Measurements from ENCODE around the gene PRKAA1.
"Not testable (repeated sequence)": the region's sequence is repeated elsewhere in the genome, so short reads cannot be mapped to it uniquely, and the experiment has no call there.

The PRKAA1 gene

GRCh38 chr5:40797273-40798011 lies 732 bp downstream of the PRKAA1 start:
- DNase-seq (ENCODE audit: low read depth): peak; percentile 63
- H3K4me3 ChIP-seq (ENCODE audit: low read length): peak overlapping the region; percentile 76
- TF ChIP-seq CTCF (IDR thresholded peaks at IDR 0.05; ENCODE audit: insufficient read depth, low read depth, low read length, missing control alignments): no peak

DNA sequence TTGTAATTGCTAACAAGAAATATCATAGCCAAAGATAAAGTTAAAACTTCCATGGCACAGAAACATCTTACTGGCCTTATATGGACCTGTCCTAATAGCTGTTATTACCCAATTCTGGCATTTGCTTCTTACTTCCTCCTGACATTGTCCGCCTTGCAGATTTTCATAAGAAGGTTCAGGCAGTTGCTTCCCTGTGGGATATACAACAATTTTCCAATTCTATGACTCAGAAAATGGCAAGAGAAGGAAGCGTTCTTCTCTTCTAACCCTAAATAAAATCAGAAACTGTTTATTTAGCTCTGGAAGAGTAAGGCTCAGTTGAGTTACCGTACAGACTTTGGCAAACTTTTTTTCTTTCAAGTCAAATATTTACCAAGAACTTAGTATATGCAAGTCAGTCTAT lies 1.7 kb downstream of the PRKAA1 start:
- TF ChIP-seq CTCF (IDR thresholded peaks at IDR 0.05; ENCODE audit: insufficient read depth, low read depth, low read length, missing control alignments): no peak
- peak overlapping the region; percentile 76 for H3K4me3 ChIP-seq (ENCODE audit: low read length)
- peak; percentile 48 for DNase-seq (ENCODE audit: low read depth)

DNA sequence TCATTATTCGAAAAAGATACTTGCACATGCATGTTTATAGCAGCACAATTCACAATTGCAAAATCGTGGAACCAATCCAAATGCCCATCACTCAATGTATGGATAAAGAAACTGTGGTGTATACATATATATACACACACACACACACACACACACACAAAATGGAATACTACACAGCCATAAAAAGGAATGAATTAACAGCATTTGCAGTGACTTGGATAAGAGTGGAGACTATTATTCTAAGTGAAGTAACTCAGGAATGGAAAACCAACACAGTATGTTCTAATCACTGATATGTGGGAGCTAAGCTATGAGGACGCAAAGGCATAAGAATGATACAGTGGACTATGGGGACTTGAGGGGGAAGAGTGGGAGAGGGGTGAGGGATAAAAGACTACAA lies 3.3 kb downstream of the PRKAA1 start:
- not testable (repeated sequence) for DNase-seq (ENCODE audit: low read depth); H3K4me3 ChIP-seq (ENCODE audit: low read length)

DNA sequence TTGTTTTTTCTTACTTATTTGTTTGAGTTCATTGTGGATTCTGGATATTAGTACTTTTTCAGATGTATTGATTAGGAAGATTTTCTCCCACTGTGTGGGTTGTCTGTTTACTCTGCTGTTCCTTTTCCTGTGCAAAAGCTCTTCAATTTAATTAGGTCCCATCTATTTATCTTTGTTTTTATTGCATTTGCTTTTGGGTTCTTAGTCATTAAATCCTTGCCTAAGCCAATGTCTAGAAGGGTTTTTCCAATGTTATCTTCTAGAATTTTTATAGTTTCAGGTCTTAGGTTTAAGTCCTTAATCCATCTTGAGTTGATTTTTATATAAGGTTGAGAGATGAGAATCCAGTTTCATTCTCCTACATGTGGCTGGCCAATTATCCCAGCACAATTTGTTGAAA lies 3.8 kb downstream of the PRKAA1 start:
- not testable (repeated sequence) for DNase-seq (ENCODE audit: low read depth); H3K4me3 ChIP-seq (ENCODE audit: low read length)

GRCh38 chr5:40792691-40793090 lies 5.5 kb downstream of the PRKAA1 start:
- H3K4me3 ChIP-seq (ENCODE audit: low read length); DNase-seq (ENCODE audit: low read depth): not testable (repeated sequence)

DNA sequence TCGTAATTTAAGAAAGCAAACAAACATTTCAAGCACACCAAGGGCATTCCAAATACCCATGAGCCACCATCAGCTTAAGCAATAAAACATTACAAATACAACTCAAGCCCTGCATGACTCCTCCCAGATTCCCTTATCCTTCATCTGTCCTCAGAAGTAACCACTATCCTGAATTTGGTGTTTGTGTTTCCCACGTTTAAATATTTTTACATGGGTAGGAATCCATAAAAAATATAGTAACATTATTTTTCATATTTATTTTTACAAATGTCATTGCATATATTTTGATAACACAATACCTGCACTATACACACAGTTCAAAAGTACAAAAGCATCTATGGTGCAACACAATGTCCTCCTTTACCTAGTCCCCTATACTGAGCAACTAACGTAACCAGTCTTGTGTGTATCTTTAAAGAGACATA lies 6.4 kb downstream of the PRKAA1 start:
- peak; percentile 34 for DNase-seq (ENCODE audit: low read depth)
- H3K4me3 ChIP-seq (ENCODE audit: low read length): no peak overlapping the region
- TF ChIP-seq CTCF (IDR thresholded peaks at IDR 0.05; ENCODE audit: insufficient read depth, low read depth, low read length, missing control alignments): no peak

- no peak for TF ChIP-seq CTCF (IDR thresholded peaks at IDR 0.05; ENCODE audit: insufficient read depth, low read depth, low read length, missing control alignments)
- no peak overlapping the region for H3K4me3 ChIP-seq (ENCODE audit: low read length)
- peak; percentile 65 for DNase-seq (ENCODE audit: low read depth)
These were observed 7.1 kb downstream of the PRKAA1 start for GRCh38 chr5:40790947-40791593.

- not testable (repeated sequence) for H3K4me3 ChIP-seq (ENCODE audit: low read length); DNase-seq (ENCODE audit: low read depth)
These were observed 9.2 kb downstream of the PRKAA1 start for GRCh38 chr5:40788941-40789340.

- DNase-seq (ENCODE audit: low read depth): no peak
- TF ChIP-seq CTCF (IDR thresholded peaks at IDR 0.05; ENCODE audit: insufficient read depth, low read depth, low read length, missing control alignments): no peak
- H3K4me3 ChIP-seq (ENCODE audit: low read length): no peak overlapping the region
These were observed 10.2 kb downstream of the PRKAA1 start for GRCh38 chr5:40787986-40788385.

DNA sequence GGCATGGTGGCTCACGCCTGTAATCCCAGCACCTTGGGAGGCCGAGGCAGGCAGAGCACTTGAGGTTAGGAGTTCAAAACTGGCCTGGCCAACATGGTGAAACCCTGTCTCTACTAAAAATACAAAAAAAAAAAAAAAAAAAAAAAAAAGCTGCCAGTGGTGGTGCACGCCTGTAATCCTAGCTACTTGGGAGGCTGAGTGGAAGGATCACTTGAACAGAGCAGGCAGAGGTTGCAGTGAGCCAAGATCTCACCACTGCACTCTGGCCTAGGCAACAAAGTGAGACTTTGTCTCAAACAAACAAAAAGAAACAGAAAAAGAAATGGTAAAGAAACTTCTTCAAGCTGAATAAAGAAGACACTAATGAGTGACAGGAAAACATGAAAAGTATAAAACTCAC lies 11.5 kb downstream of the PRKAA1 start:
- not testable (repeated sequence) for DNase-seq (ENCODE audit: low read depth); H3K4me3 ChIP-seq (ENCODE audit: low read length)
